ENCODE data around the gene VEZF1. TPM values are rescaled to one million over a fixed set of nuclear protein-coding genes. Genes with fewer than 3 reads are reported as not detected.

Gene VEZF1
- total RNA-seq, 1 experiment from 2014 or later, result 77.7 TPM

- POLR2A ChIA-PET (ENCODE audit: low non-redundant PET), result no interaction called here
- peaks cover 47% of the 10 kb centered on the region for H3K4me1 ChIP-seq (ENCODE audit: insufficient read depth, low read length, poor library complexity, severe bottlenecking)
- DNase-seq (ENCODE audit: low spot score), result peak; percentile 52
These were observed 2.4 kb downstream of the VEZF1 start for GRCh38 chr17:57985675-57985974.

DNA sequence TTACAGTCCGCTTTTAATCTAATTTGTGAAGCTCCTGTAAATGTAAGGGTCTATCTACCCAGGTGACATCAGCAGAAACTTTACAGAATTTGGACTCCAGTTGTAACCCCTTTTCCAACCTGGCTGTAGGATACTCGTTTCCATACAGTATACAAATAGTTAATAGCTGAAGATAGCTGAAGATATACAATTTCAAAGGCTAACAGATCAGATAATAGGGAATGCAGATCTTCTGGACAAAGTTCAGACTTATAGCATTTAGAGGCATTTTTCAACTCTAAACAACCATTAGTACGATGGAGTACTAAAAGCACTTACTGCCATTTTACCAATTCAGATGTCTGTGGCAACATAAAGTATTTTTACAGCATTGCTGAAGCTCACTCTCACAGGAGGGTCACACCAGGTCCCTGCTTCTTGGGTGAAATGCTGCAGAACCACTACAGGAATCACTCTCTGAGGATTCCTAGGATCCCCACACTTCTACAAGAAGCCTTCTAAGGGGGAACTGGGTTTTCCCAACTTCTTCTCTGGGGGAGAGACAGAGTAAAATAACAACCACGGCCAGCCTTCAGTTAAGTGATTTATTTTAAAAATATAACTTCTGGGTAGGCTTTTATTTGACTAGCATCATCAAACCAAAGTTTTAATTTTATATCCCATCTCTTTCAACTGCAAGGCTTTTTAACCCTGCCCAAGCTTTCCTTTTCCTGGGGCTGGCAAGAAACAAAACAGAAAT is 2.9 kb downstream of the VEZF1 start:
- intact Hi-C loops (cut with micrococcal nuclease; ENCODE audit: unreplicated experiment), result loop anchor here (5.0 kb wide), 1 partner anchor 33 kb away; no protein-coding TSS in a partner anchor
- TF ChIP-seq CTCF (conservative IDR thresholded peaks at IDR 0.05; ENCODE audit: low read depth, low read length) (no peak), EZH2 (IDR thresholded peaks at IDR 0.05; ENCODE audit: borderline replicate concordance, low read depth, low read length, poor library complexity, severe bottlenecking) (no peak)
- DNase-seq (ENCODE audit: low spot score), result no peak
- peaks cover 29% of the 10 kb centered on the region for H3K36me3 ChIP-seq (ENCODE audit: insufficient read depth, low read length, poor library complexity, severe bottlenecking)
- no peaks in the 10 kb centered on the region for H3K27me3 ChIP-seq (replicated peaks; ENCODE audit: insufficient read depth, low read depth, low read length, poor library complexity)
- BruUV-seq (replicated peaks), result no TSS peak
- H3K4me3 ChIP-seq (ENCODE audit: low read depth, low read length, poor library complexity, severe bottlenecking), result peak overlapping the region; percentile 87
- H3K27ac ChIP-seq (ENCODE audit: low read depth, low read length, poor library complexity, severe bottlenecking), result peak overlapping the region; percentile 43
- no peaks in the 10 kb centered on the region for H3K9me3 ChIP-seq (ENCODE audit: low read depth, low read length, poor library complexity, severe bottlenecking)
- ChIA-PET CTCF (interaction anchor here (1.5 kb wide), 1 partner anchor 127 kb away, joined by 3 read pairs; no protein-coding TSS in a partner anchor), POLR2A (ENCODE audit: low non-redundant PET) (interaction anchor here (0.7 kb wide), 1 partner anchor 8 kb away, joined by 3 read pairs; no protein-coding TSS in a partner anchor)
- H3K4me1 ChIP-seq (ENCODE audit: insufficient read depth, low read length, poor library complexity, severe bottlenecking), result peaks cover 44% of the 10 kb centered on the region

More at GRCh38 chr17:57985675-57985974, 2.4 kb downstream of the VEZF1 start:
- TF ChIP-seq EZH2 (IDR thresholded peaks at IDR 0.05; ENCODE audit: borderline replicate concordance, low read depth, low read length, poor library complexity, severe bottlenecking) (no peak), CTCF (conservative IDR thresholded peaks at IDR 0.05; ENCODE audit: low read depth, low read length) (no peak)
- CTCF ChIA-PET, result interaction anchor here (0.7 to 1.5 kb wide), 3 partner anchors 11 to 127 kb away, joined by 3 to 7 read pairs (median 4); no protein-coding TSS in a partner anchor
- Histone ChIP-seq H3K36me3 (ENCODE audit: insufficient read depth, low read length, poor library complexity, severe bottlenecking) (peaks cover 23% of the 10 kb centered on the region), H3K27me3 (replicated peaks; ENCODE audit: insufficient read depth, low read depth, low read length, poor library complexity) (no peaks in the 10 kb centered on the region), H3K27ac (ENCODE audit: low read depth, low read length, poor library complexity, severe bottlenecking) (peak overlapping the region; percentile 43), H3K9me3 (ENCODE audit: low read depth, low read length, poor library complexity, severe bottlenecking) (no peaks in the 10 kb centered on the region), H3K4me3 (ENCODE audit: low read depth, low read length, poor library complexity, severe bottlenecking) (peak overlapping the region; percentile 87)
- intact Hi-C loops (cut with micrococcal nuclease; ENCODE audit: unreplicated experiment), result loop anchor here (5.0 kb wide), 1 partner anchor 33 kb away; no protein-coding TSS in a partner anchor
- BruUV-seq (replicated peaks), result no TSS peak

DNA sequence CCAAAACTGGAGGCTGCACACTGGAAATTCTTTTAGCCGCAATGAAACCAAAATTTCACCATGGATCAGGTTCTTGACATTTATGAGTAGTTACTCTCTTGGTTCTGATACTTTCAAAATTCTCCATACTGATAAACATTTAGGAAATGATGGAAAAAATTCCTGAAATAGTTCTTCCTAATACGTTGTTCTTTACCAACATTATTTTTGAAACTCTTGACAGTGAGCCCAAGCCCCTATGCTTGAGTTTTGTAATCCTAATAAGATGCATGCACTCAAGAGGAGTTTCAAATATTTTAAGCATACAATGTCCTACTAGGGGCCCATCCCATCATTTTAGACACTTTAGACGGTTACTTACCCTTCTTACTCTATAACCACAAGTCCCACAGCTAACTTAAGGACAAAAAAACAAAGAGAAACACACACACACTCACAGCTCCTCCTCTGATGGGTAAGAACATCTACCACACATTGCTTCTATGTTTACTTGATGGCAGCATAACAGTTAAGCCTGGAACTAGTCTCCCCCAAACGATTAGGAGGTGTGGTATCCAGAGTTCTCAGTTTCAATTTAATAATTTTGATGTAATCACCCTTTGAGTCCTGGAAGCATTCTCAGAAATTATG is 3.7 kb downstream of the VEZF1 start:
- Histone ChIP-seq H3K4me3 (ENCODE audit: low read depth, low read length, poor library complexity, severe bottlenecking) (no peak overlapping the region), H3K4me1 (ENCODE audit: insufficient read depth, low read length, poor library complexity, severe bottlenecking) (peaks cover 37% of the 10 kb centered on the region), H3K36me3 (ENCODE audit: insufficient read depth, low read length, poor library complexity, severe bottlenecking) (peaks cover 36% of the 10 kb centered on the region), H3K9me3 (ENCODE audit: low read depth, low read length, poor library complexity, severe bottlenecking) (no peaks in the 10 kb centered on the region), H3K27me3 (replicated peaks; ENCODE audit: insufficient read depth, low read depth, low read length, poor library complexity) (no peaks in the 10 kb centered on the region), H3K27ac (ENCODE audit: low read depth, low read length, poor library complexity, severe bottlenecking) (peak overlapping the region; percentile 43)
- no peak for TF ChIP-seq EZH2 (IDR thresholded peaks at IDR 0.05; ENCODE audit: borderline replicate concordance, low read depth, low read length, poor library complexity, severe bottlenecking)
- no TSS peak for BruUV-seq (replicated peaks)
- ChIA-PET POLR2A (ENCODE audit: low non-redundant PET) (no interaction called here), CTCF (interaction anchor here (1.5 kb wide), 1 partner anchor 126 kb away, joined by 3 read pairs; no protein-coding TSS in a partner anchor)
- DNase-seq (ENCODE audit: low spot score), result no peak
- intact Hi-C loops (cut with micrococcal nuclease; ENCODE audit: unreplicated experiment), result no loop called here

Measured in A673 (cell line).